PC-3 (cell line): Measurements from ENCODE around the gene USP48. TPM values are rescaled to one million over a fixed set of nuclear protein-coding genes. Genes with fewer than 3 reads are reported as not detected.

Source experiments
- ATAC-seq: fragments of 200-7000 bp; cut with Tn5 transposase; 2 replicates; pipeline ENCODE4 v1.9.1; 2020; ENCODE audit warnings: mild to moderate bottlenecking, moderate library complexity
- BruUV-seq: library from RNA; stranded (reverse); fragments of 400-500 nt; replicated peaks from 2 replicates; lab custom pipeline; 2021; lab: Mats Ljungman, UMichigan
- CTCF ChIA-PET: fragments of 300-600 bp; sonication (Branson Sonifier 250); formaldehyde crosslinking; loops from one replicate; lab custom pipeline; 2022; ENCODE audit warnings: antibody characterized with exemption; lab: Charles Lee
- POLR2A ChIA-PET: fragments of 300-600 bp; sonication (Branson Sonifier 250); formaldehyde crosslinking; loops from one replicate; lab custom pipeline; 2022; ENCODE audit warnings: antibody characterized with exemption; ENCODE audit not compliant: unreplicated experiment; lab: Charles Lee
- DNase-seq: peaks from one replicate; pipeline ENCODE4 v3.0.0-alpha.2; 2015
- H2AFZ ChIP-seq: fragments of 300-600 bp; sonication (generic); 2 replicates; pipeline ENCODE4 v1.6.0; 2016; ENCODE audit warnings: antibody characterized with exemption, low read length
- H3F3A ChIP-seq: fragments of 300-600 bp; sonication (generic); one replicate; pipeline ENCODE4 v1.6.0; 2017; ENCODE audit warnings: antibody characterized with exemption, low read length, control low read depth, mild to moderate bottlenecking; ENCODE audit not compliant: unreplicated experiment
- H3K27ac ChIP-seq: fragments of 300-600 bp; sonication (generic); 2 replicates; pipeline ENCODE4 v1.5.1; 2016; ENCODE audit warnings: mild to moderate bottlenecking, low read length
- H3K27me3 ChIP-seq: fragments of 300-600 bp; sonication (generic); 2 replicates; pipeline ENCODE4 v1.6.1; 2016; ENCODE audit warnings: low read length, mixed read lengths
- H3K36me3 ChIP-seq: fragments of 300-600 bp; sonication (generic); 2 replicates; pipeline ENCODE4 v1.6.1; 2016; ENCODE audit warnings: low read depth, mixed run types, low read length, mixed read lengths
- H3K4me1 ChIP-seq: fragments of 300-600 bp; sonication (generic); 2 replicates; pipeline ENCODE4 v1.5.1; 2016; ENCODE audit warnings: low read length; ENCODE audit not compliant: insufficient read depth
- H3K4me2 ChIP-seq: fragments of 300-600 bp; sonication (generic); 2 replicates; pipeline ENCODE4 v1.6.0; 2016; ENCODE audit warnings: low read length
- H3K4me3 ChIP-seq: fragments of 300-600 bp; sonication (generic); 2 replicates; pipeline ENCODE4 v1.5.1; 2016; ENCODE audit warnings: mild to moderate bottlenecking, low read length, mixed read lengths
- H3K79me2 ChIP-seq: fragments of 300-600 bp; sonication (generic); 2 replicates; pipeline ENCODE4 v1.6.1; 2017; ENCODE audit warnings: low read length, mixed read lengths
- H3K9ac ChIP-seq: fragments of 300-600 bp; sonication (generic); 2 replicates; pipeline ENCODE4 v1.6.0; 2016; ENCODE audit warnings: mild to moderate bottlenecking, low read length
- H3K9me2 ChIP-seq: fragments of 300-600 bp; sonication (generic); replicated peaks from 2 replicates; pipeline ENCODE4 v1.6.1; 2016; ENCODE audit warnings: mixed run types, low read length, mixed read lengths
- H3K9me3 ChIP-seq: fragments of 300-600 bp; sonication (generic); 2 replicates; pipeline ENCODE4 v1.6.1; 2016; ENCODE audit warnings: low read length, mixed read lengths
- H4K20me1 ChIP-seq: fragments of 300-600 bp; sonication (generic); 2 replicates; pipeline ENCODE4 v1.6.1; 2016; ENCODE audit warnings: low read length, mixed read lengths
- CTCF ChIP-seq: fragments of 300-600 bp; sonication (generic); conservative IDR thresholded peaks from 2 replicates; pipeline ENCODE4 v1.5.1; 2017; ENCODE audit warnings: antibody characterized with exemption, low read depth, mild to moderate bottlenecking, low read length
- EZH2 ChIP-seq: fragments of 300-600 bp; sonication (generic); IDR thresholded peaks from one replicate; pipeline ENCODE4 v1.6.1; 2017; ENCODE audit warnings: antibody characterized with exemption, mild to moderate bottlenecking, low read length; ENCODE audit not compliant: unreplicated experiment
- EZH2phosphoT487 ChIP-seq: fragments of 300-600 bp; sonication (generic); IDR thresholded peaks from 2 replicates; pipeline ENCODE4 v1.6.1; 2018; ENCODE audit warnings: mild to moderate bottlenecking, antibody characterized with exemption, low read length, borderline replicate concordance
- intact Hi-C: fragments of 100-400 bp; cut with micrococcal nuclease; formaldehyde crosslinking; loops from 2 replicates; pipeline ENCODE4 v1.9.0; 2023
- total RNA-seq: library from RNA; depleted of rRNA; stranded (reverse); fragments of >200 nt; gene quantifications from 2 replicates; pipeline ENCODE4 v1.2.3, GENCODE V29; 2014

Gene USP48
- total RNA-seq, 1 experiment from 2014 or later = 33.3 TPM

- CTCF ChIA-PET = no interaction called here
- no peaks in the 10 kb centered on the region for H4K20me1 ChIP-seq
- intact Hi-C loops = no loop called here
- DNase-seq (no peak), ATAC-seq (no peak)
- BruUV-seq = no TSS peak
- H3K27me3 ChIP-seq = no peaks in the 10 kb centered on the region
- H3K9me2 ChIP-seq = no peaks in the 10 kb centered on the region
- TF ChIP-seq CTCF = no peak
- POLR2A ChIA-PET = no interaction called here
- H3F3A ChIP-seq = no peaks in the 10 kb centered on the region
- H2AFZ ChIP-seq = no peak overlapping the region
- peaks cover 32% of the 10 kb centered on the region for H3K36me3 ChIP-seq
- no peak overlapping the region for H3K4me3 ChIP-seq
- H3K79me2 ChIP-seq = no peaks in the 10 kb centered on the region
- no peak overlapping the region for H3K27ac ChIP-seq
- H3K4me1 ChIP-seq = no peaks in the 10 kb centered on the region
- no peak overlapping the region for H3K4me2 ChIP-seq
- H3K9me3 ChIP-seq = no peaks in the 10 kb centered on the region
- no peak overlapping the region for H3K9ac ChIP-seq
Observed at GRCh38 chr1:21700094-21700493, 82.9 kb downstream of the USP48 start.

GRCh38 chr1:21696931-21697330 is 86.0 kb downstream of the USP48 start:
- POLR2A ChIA-PET = no interaction called here

GRCh38 chr1:21693732-21694131 is 89.2 kb downstream of the USP48 start:
- no peak overlapping the region for H2AFZ ChIP-seq
- intact Hi-C loops = no loop called here
- 0 out of 2 replicates have a peak, but pooled peaks cover 4% of the 10 kb centered on the region for H4K20me1 ChIP-seq
- no peaks in the 10 kb centered on the region for H3K79me2 ChIP-seq
- no peaks in the 10 kb centered on the region for H3K27me3 ChIP-seq
- peaks cover 12% of the 10 kb centered on the region for H3K4me1 ChIP-seq
- ChIA-PET POLR2A (no interaction called here), CTCF (no interaction called here)
- H3K36me3 ChIP-seq = peaks cover 19% of the 10 kb centered on the region; the same call in 1 of the 2 replicates
- BruUV-seq = no TSS peak
- H3K9me2 ChIP-seq = no peaks in the 10 kb centered on the region
- DNase-seq (no peak), ATAC-seq (no peak)
- TF ChIP-seq EZH2 (no peak), EZH2phosphoT487 (no peak), CTCF (no peak)
- no peak overlapping the region for H3K27ac ChIP-seq
- H3K9ac ChIP-seq = no peak overlapping the region
- H3K4me2 ChIP-seq = no peak overlapping the region
- H3K4me3 ChIP-seq = no peak overlapping the region
- H3K9me3 ChIP-seq = no peaks in the 10 kb centered on the region
- H3F3A ChIP-seq = peaks cover 4% of the 10 kb centered on the region

More at GRCh38 chr1:21696931-21697330, 86.0 kb downstream of the USP48 start:
- Histone ChIP-seq H3K9ac (no peak overlapping the region), H3F3A (no peaks in the 10 kb centered on the region), H3K27me3 (no peaks in the 10 kb centered on the region), H2AFZ (no peak overlapping the region), H3K9me2 (no peaks in the 10 kb centered on the region), H3K9me3 (no peaks in the 10 kb centered on the region), H3K79me2 (no peaks in the 10 kb centered on the region), H3K4me2 (no peak overlapping the region), H3K4me3 (no peak overlapping the region), H4K20me1 (no peaks in the 10 kb centered on the region), H3K36me3 (peaks cover 28% of the 10 kb centered on the region), H3K27ac (no peak overlapping the region), H3K4me1 (no peaks in the 10 kb centered on the region)
- DNase-seq (no peak), ATAC-seq (no peak)
- TF ChIP-seq CTCF (no peak), EZH2 (no peak), EZH2phosphoT487 (no peak)
- intact Hi-C loops = no loop called here
- CTCF ChIA-PET = no interaction called here
- BruUV-seq = no TSS peak
